IMR-90 (cell line): Measurements from ENCODE around the gene BCL2L13. TPM values are rescaled to one million over a fixed set of nuclear protein-coding genes. Genes with fewer than 3 reads are reported as not detected.

Source experiments
- ATAC-seq: fragments of 200-7000 bp; cut with Tn5 transposase; 2 replicates; pipeline ENCODE4 v1.9.1; 2020; ENCODE audit warnings: low read depth, mild to moderate bottlenecking, moderate library complexity
- BruUV-seq: library from RNA; stranded (reverse); fragments of 400-500 nt; replicated peaks from 2 replicates; lab custom pipeline; 2021; lab: Mats Ljungman, UMichigan
- CTCF ChIA-PET: fragments of 300-600 bp; formaldehyde crosslinking; extraction: SDS; loops from one replicate; lab custom pipeline; 2021; ENCODE audit warnings: antibody characterized with exemption; lab: Yijun Ruan, JAX
- POLR2A ChIA-PET: fragments of 300-600 bp; sonication (Branson Sonifier 250); formaldehyde crosslinking; loops from one replicate; lab custom pipeline; 2022; ENCODE audit warnings: antibody characterized with exemption; ENCODE audit not compliant: unreplicated experiment; lab: Charles Lee
- DNase-seq: peaks from one replicate; pipeline ENCODE4 v3.0.0; 2013
- H2AFZ ChIP-seq: replicated peaks from 2 replicates; pipeline ENCODE3; 2013; ENCODE audit warnings: low read length, mild to moderate bottlenecking; ENCODE audit not compliant: poor library complexity
- H2AK5ac ChIP-seq: 2 replicates; pipeline ENCODE4 v1.6.1; 2013; ENCODE audit warnings: low read depth, low read length, inconsistent platforms
- H2AK9ac ChIP-seq: replicated peaks from 2 replicates; pipeline ENCODE3; 2013; ENCODE audit warnings: mild to moderate bottlenecking, low read depth, low read length, moderate library complexity; ENCODE audit not compliant: poor library complexity
- H2BK120ac ChIP-seq: 2 replicates; pipeline ENCODE4 v1.6.1; 2013; ENCODE audit warnings: low read depth, low read length, inconsistent platforms
- H2BK15ac ChIP-seq: 3 replicates; pipeline ENCODE4 v1.6.1; 2013; ENCODE audit warnings: low read depth, low read length, inconsistent platforms
- H2BK20ac ChIP-seq: 2 replicates; pipeline ENCODE4 v1.6.1; 2013; ENCODE audit warnings: low read depth, mild to moderate bottlenecking, inconsistent platforms, low read length, moderate library complexity
- H2BK5ac ChIP-seq: 2 replicates; pipeline ENCODE4 v1.6.1; 2013; ENCODE audit warnings: mild to moderate bottlenecking, low read depth, low read length, inconsistent platforms; ENCODE audit not compliant: poor library complexity, severe bottlenecking
- H3K14ac ChIP-seq: replicated peaks from 2 replicates; pipeline ENCODE4 v1.6.1; 2013; ENCODE audit warnings: low read depth, low read length, inconsistent platforms
- H3K18ac ChIP-seq: 2 replicates; pipeline ENCODE4 v1.6.1; 2013; ENCODE audit warnings: low read depth, low read length, control low read depth
- H3K23ac ChIP-seq: 2 replicates; pipeline ENCODE4 v1.6.1; 2013; ENCODE audit warnings: low read depth, low read length, inconsistent platforms
- H3K27ac ChIP-seq: 2 replicates; pipeline ENCODE4 v1.5.1; 2013; ENCODE audit warnings: mild to moderate bottlenecking, control low read depth, low read length; ENCODE audit not compliant: insufficient read depth
- H3K27me3 ChIP-seq: 2 replicates; pipeline ENCODE4 v1.6.1; 2013; ENCODE audit warnings: low read length; ENCODE audit not compliant: control insufficient read depth, insufficient read depth
- H3K36me3 ChIP-seq: 2 replicates; pipeline ENCODE4 v1.6.1; 2013; ENCODE audit warnings: low read length, mixed read lengths; ENCODE audit not compliant: control insufficient read depth, insufficient read depth
- H3K4ac ChIP-seq: 2 replicates; pipeline ENCODE4 v1.6.1; 2013; ENCODE audit warnings: low read depth, low read length, inconsistent platforms
- H3K4me1 ChIP-seq: 2 replicates; pipeline ENCODE4 v1.6.1; 2013; ENCODE audit warnings: low read length, mixed read lengths; ENCODE audit not compliant: control insufficient read depth, insufficient read depth
- H3K4me2 ChIP-seq: 2 replicates; pipeline ENCODE4 v1.6.1; 2013; ENCODE audit warnings: low read depth, mild to moderate bottlenecking, control low read depth, low read length, moderate library complexity
- H3K4me3 ChIP-seq: 2 replicates; pipeline ENCODE4 v1.5.1; 2013; ENCODE audit warnings: low read depth, mild to moderate bottlenecking, control low read depth, low read length, moderate library complexity; ENCODE audit not compliant: insufficient read depth
- H3K56ac ChIP-seq: 2 replicates; pipeline ENCODE4 v1.6.1; 2013; ENCODE audit warnings: low read length, inconsistent platforms; ENCODE audit not compliant: insufficient read depth; ENCODE audit errors: extremely low read depth
- H3K79me1 ChIP-seq, 2 experiments: 2 replicates each; pipeline ENCODE4 v1.6.1; 2013; ENCODE audit warnings: low read length in 2 of 2, inconsistent platforms in 1 of 2, low read depth in 1 of 2
- H3K9ac ChIP-seq: 2 replicates; pipeline ENCODE4 v1.6.1; 2013; ENCODE audit warnings: low read depth, low read length, control low read depth
- H3K9me1 ChIP-seq: 2 replicates; pipeline ENCODE4 v1.6.1; 2013; ENCODE audit warnings: low read length, inconsistent platforms; ENCODE audit not compliant: insufficient read depth
- H3K9me3 ChIP-seq: 2 replicates; pipeline ENCODE4 v1.6.1; 2013; ENCODE audit warnings: low read length; ENCODE audit not compliant: control insufficient read depth, insufficient read depth
- H4K20me1 ChIP-seq: 2 replicates; pipeline ENCODE4 v1.6.1; 2013; ENCODE audit warnings: low read length, inconsistent platforms; ENCODE audit not compliant: insufficient read depth
- H4K5ac ChIP-seq: 2 replicates; pipeline ENCODE4 v1.6.1; 2013; ENCODE audit warnings: mild to moderate bottlenecking, low read depth, low read length, control low read depth
- H4K8ac ChIP-seq, 2 experiments: 2 replicates each; pipeline ENCODE4 v1.6.1; 2013; ENCODE audit warnings: low read depth in 2 of 2, low read length in 2 of 2, control low read depth in 1 of 2, inconsistent platforms in 1 of 2
- H4K91ac ChIP-seq: 2 replicates; pipeline ENCODE4 v1.6.1; 2013; ENCODE audit warnings: low read depth, low read length, inconsistent platforms; ENCODE audit not compliant: insufficient read depth
- BHLHE40 ChIP-seq: fragments of 150-350 bp; IDR thresholded peaks from 2 replicates; pipeline ENCODE4 v1.6.1; 2016; ENCODE audit warnings: mild to moderate bottlenecking, low read depth, low read length
- CHD1 ChIP-seq: IDR thresholded peaks from 2 replicates; pipeline ENCODE4 v1.6.1; 2012; ENCODE audit warnings: low read depth, low read length, improper control_type of control experiment
- MXI1 ChIP-seq: IDR thresholded peaks from 2 replicates; pipeline ENCODE4 v1.6.1; 2012; ENCODE audit warnings: low read depth, mild to moderate bottlenecking, low read length, moderate library complexity, borderline replicate concordance
- RAD21 ChIP-seq: IDR thresholded peaks from 2 replicates; pipeline ENCODE4 v1.6.1; 2012; ENCODE audit warnings: low read length, improper control_type of control experiment
- RCOR1 ChIP-seq: IDR thresholded peaks from 2 replicates; pipeline ENCODE4 v1.6.1; 2012; ENCODE audit warnings: mild to moderate bottlenecking, low read length, improper control_type of control experiment; ENCODE audit not compliant: insufficient replicate concordance
- RFX5 ChIP-seq: IDR thresholded peaks from 2 replicates; pipeline ENCODE4 v1.8.0; 2012; ENCODE audit warnings: low read depth, mild to moderate bottlenecking, low read length, moderate library complexity
- SMC3 ChIP-seq: fragments of 150-350 bp; IDR thresholded peaks from 2 replicates; pipeline ENCODE4 v1.6.1; 2016; ENCODE audit warnings: low read depth, mild to moderate bottlenecking, antibody characterized with exemption, low read length, moderate library complexity
- WGBS, 2 experiments: methylation state at CpG; one replicate each; pipeline versions ENCODE4 v1.1.5 to v1.1.7; 2013; ENCODE audit warnings: missing lambda C conversion rate in 2 of 2; ENCODE audit not compliant: insufficient read length in 1 of 2; ENCODE audit errors: extremely low coverage in 2 of 2; 5-methylcytosine and 5-hydroxymethylcytosine counted together
- dilution Hi-C: fragments of 300-500 bp; cut with HindIII; formaldehyde crosslinking; loops from one replicate; pipeline ENCODE4 v1.14.3; 2018; ENCODE audit warnings: low sequenced_read_pairs; ENCODE audit not compliant: unreplicated experiment
- in situ Hi-C: fragments of 300-500 bp; cut with MboI; formaldehyde crosslinking; loops from 3 replicates; pipeline ENCODE4 v1.14.3; 2019; ENCODE audit warnings: low sequenced_read_pairs, inconsistent platforms, mixed read lengths
- intact Hi-C: fragments of 100-400 bp; cut with micrococcal nuclease; formaldehyde crosslinking; loops from 2 replicates; pipeline ENCODE4 v1.10.0; 2022
- polyA plus RNA-seq, 3 experiments: library from polyadenylated mRNA; depleted of rRNA; stranded (reverse); fragments of >200 nt; gene quantifications; 2 replicates each; pipeline ENCODE4 v1.2.3, GENCODE V29; 2012; ENCODE audit warnings: low replicate concordance in 1 of 3
- total RNA-seq: library from RNA; depleted of rRNA; stranded (reverse); fragments of >200 nt; gene quantifications from 2 replicates; pipeline ENCODE4 v1.2.3, GENCODE V29; 2012
- TF ChIP-seq, protein P1 (sequence below): conservative IDR thresholded peaks from 2 replicates; pipeline ENCODE4 v1.5.1; 2012; ENCODE audit warnings: mild to moderate bottlenecking, low read depth, low read length, improper control_type of control experiment

The BCL2L13 gene
- total and polyA plus RNA-seq, 2 of the 4 experiments (the other 2 are of a cell fraction) = 42.6 to 86.7 TPM

- no peak for ATAC-seq
- dilution Hi-C loops (no loop called here), intact Hi-C loops (no loop called here), in situ Hi-C loops (no loop called here)
- H3K14ac ChIP-seq = no peak overlapping the region
- WGBS, 2 experiments = 83% methylated on average over 19 of the region's 27 CpGs; no CpG with 5 or more reads in 1 of the 2 experiments
- BruUV-seq = no TSS peak
- H3K9me3 ChIP-seq = no peaks in the 10 kb centered on the region
- H3K9ac ChIP-seq = no peak overlapping the region
- no peak overlapping the region for H3K4me2 ChIP-seq
- H3K36me3 ChIP-seq = no peaks in the 10 kb centered on the region
- no peak overlapping the region for H3K4me3 ChIP-seq
- DNase-seq = no peak
- no peaks in the 10 kb centered on the region for H3K27me3 ChIP-seq
- no peak overlapping the region for H2BK15ac ChIP-seq
- no peak overlapping the region for H2AFZ ChIP-seq
- H3K56ac ChIP-seq = no peak overlapping the region
- no peak overlapping the region for H4K8ac ChIP-seq
- H2AK5ac ChIP-seq = no peak overlapping the region
- H2BK5ac ChIP-seq = no peak overlapping the region
- no peak overlapping the region for H4K5ac ChIP-seq
- H3K4me1 ChIP-seq = peaks cover 21% of the 10 kb centered on the region
- TF ChIP-seq BHLHE40 (no peak), SMC3 (no peak), RAD21 (no peak), MXI1 (no peak), CHD1 (no peak), RCOR1 (no peak), RFX5 (no peak)
- TF ChIP-seq, protein P1, sequence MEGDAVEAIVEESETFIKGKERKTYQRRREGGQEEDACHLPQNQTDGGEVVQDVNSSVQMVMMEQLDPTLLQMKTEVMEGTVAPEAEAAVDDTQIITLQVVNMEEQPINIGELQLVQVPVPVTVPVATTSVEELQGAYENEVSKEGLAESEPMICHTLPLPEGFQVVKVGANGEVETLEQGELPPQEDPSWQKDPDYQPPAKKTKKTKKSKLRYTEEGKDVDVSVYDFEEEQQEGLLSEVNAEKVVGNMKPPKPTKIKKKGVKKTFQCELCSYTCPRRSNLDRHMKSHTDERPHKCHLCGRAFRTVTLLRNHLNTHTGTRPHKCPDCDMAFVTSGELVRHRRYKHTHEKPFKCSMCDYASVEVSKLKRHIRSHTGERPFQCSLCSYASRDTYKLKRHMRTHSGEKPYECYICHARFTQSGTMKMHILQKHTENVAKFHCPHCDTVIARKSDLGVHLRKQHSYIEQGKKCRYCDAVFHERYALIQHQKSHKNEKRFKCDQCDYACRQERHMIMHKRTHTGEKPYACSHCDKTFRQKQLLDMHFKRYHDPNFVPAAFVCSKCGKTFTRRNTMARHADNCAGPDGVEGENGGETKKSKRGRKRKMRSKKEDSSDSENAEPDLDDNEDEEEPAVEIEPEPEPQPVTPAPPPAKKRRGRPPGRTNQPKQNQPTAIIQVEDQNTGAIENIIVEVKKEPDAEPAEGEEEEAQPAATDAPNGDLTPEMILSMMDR = no peak
- H2AK9ac ChIP-seq = no peak overlapping the region
- H4K91ac ChIP-seq = no peak overlapping the region
- no peak overlapping the region for H2BK120ac ChIP-seq
- H3K9me1 ChIP-seq = peaks cover 12% of the 10 kb centered on the region; the same call in 1 of the 2 replicates
- H3K27ac ChIP-seq = no peak overlapping the region
- H3K79me1 ChIP-seq = peaks cover 4 to 18% of the 10 kb centered on the region in 2 experiments; a peak in 2 of 4 replicates
- POLR2A ChIA-PET = no interaction called here
- no peak overlapping the region for H3K18ac ChIP-seq
- CTCF ChIA-PET = no interaction called here
- peaks cover 16% of the 10 kb centered on the region for H4K20me1 ChIP-seq
- H2BK20ac ChIP-seq = no peak overlapping the region
- H3K4ac ChIP-seq = no peak overlapping the region
- no peak overlapping the region for H3K23ac ChIP-seq
These were observed 138.6 kb downstream of the BCL2L13 start for GRCh38 chr22:17777005-17777716.
